IPS-NIHi11 (cell line): ENCODE results near the gene MEX3A.
A peak's percentile ranks its signal among the peaks of the same experiment; 100 is the strongest.
"Not testable (repeated sequence)": the region's sequence is repeated elsewhere in the genome, so short reads cannot be mapped to it uniquely, and the experiment has no call there.

Source experiments
- DNase-seq: peaks from one replicate; pipeline ENCODE4 v3.0.0; 2012; ENCODE audit warnings: mixed read lengths, low spot score

The MEX3A gene

DNA sequence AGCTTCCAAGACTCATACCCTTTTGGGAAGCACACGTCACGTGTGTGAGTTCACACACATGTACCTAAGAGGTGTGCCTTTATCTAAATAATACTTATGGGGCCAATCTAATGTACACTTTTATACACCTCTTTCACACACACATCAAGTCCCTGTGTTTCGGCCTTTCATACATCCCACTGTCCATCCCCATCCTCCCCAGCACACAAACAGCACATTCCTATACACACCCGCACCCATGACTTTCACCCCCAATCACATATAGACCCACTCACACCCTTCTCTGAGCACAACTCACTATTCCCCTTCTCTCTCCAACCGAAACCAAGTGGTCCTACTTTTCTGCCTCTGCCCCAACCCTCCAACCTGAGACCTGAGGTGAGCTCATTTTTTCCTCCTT, 3.5 kb downstream of the MEX3A start:
- DNase-seq, result no peak

DNA sequence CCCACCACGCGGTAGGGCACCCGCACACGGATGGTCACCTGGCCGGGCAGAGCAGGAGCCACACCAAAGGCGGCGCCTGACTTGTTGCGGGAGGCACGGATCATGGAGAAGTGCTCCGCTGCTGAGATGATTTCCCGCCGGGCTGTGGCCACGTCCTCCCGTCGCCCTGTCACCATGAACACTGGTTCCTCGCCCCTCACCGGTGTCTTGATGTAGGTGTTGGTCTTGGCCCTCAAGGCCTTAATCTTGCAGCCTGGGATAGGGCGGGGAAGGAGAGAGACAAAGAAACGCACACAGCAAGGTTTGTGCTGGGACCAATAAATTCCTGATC, 4.9 kb downstream of the MEX3A start:
- DNase-seq, result no peak

DNA sequence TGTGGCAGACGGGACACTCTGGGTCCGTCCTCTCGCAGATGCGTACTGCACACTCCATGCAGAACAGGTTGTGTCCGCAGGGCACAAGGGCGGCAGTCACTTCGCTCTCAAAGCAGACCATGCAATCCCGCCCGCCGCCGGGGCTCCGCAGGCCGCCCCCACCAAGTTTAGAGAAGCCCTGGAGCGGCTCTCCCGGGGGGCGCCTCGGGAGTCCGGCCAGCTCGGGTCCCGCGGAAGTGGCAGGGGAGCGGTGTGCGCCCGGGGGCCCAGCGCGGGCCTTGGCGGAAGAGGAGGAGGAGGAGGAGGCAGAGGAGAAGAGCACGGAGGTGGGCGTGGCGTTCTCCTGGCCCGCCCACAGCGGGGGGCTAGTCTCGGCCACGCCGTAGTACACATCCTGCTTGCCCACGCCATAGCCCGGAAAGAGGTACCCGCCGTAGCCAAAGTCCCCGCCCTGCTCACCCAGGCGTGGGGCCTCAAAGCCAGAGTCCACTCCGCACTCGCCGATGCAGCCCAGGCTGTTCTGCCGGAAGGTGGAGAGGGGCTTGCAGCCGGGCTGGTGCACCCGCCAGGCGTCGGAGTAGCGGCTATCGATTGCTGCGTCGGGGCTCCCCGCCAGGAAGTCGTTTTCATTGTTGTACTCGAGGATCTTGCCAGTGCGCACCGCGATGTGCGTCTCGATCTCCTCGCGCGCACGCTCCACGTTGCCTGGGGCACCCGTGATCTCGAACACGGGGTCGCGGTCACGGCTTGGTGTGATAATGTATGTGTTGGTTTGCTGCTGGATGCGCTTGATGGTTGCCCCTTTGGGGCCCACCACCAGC, 5.4 kb downstream of the MEX3A start:
- peak; percentile 41 for DNase-seq

DNA sequence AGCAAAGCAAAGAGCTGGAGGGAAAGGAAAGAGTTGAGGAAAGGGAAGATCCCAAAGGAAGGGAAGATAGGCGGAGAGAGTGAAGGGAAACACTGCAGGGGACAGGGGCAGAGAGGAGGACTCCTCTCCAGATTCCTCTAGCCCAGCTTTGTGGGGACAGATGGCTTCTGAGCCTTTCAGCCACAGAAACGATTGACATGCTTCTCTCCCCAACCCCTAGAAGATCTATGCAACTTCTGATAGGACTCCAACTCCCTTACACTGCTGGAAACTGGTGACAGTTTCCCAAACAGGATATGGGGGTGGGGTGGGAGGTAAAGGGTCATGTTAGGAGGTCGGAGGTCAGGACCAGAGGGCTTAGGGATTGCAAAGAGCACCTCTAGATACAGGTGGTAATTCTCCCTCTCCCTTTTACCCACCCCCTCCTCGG, 6.5 kb downstream of the MEX3A start:
- DNase-seq, result no peak

GRCh38 chr1:156075162-156075561, 7.1 kb downstream of the MEX3A start:
- DNase-seq, result no peak

GRCh38 chr1:156074661-156075060, 7.6 kb downstream of the MEX3A start:
- no peak for DNase-seq

- DNase-seq, result peak; percentile 89
Measured at GRCh38 chr1:156073740-156074139, 8.5 kb downstream of the MEX3A start.

GRCh38 chr1:156073110-156073687, 9.1 kb downstream of the MEX3A start:
- no peak for DNase-seq

GRCh38 chr1:156072251-156072650, 10.0 kb downstream of the MEX3A start:
- no peak for DNase-seq

DNA sequence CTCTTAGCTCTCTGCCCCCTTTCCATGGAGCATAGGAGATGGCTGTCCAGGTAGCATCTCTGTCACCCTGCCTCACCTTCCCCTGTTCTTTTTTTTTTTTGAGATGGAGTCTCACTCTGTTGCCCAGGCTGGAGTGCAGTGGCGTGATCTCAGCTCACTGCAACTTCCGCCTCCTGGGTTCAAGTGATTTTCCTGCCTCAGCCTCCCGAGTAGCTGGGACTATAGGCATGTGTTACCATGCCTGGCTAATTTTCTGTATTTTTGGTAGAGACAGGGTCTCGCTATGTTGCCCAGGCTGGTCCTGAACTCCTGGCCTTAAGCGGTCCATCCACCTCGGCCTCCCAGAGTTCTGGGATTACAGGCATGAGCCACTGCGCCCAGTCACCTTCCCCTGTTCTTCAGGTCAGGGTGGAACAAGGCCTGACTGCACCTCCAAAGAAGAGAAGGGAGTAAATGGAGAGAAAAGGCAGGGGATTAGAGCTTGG, 10.9 kb downstream of the MEX3A start:
- DNase-seq, result not testable (repeated sequence)

DNA sequence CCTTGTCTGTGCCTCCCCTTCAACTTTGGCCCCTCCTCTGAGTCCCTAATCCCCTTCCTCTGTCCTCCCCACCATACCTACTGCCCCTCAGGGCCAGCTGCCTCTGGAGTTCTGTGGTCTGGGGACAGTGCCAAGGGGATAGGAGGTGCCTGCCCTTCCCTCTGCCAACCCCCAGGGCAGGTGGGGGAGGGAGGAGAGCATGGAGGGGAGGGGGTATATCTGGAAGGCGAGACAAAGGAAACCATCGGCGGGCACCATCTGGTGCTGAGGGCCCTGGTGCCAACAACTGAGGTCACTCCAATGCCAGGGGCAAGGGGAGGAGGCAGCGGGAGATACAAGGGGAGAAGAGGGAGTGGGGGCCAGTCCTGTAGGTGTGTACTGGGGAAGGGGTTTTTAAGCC, 11.7 kb downstream of the MEX3A start:
- DNase-seq, result no peak

DNA sequence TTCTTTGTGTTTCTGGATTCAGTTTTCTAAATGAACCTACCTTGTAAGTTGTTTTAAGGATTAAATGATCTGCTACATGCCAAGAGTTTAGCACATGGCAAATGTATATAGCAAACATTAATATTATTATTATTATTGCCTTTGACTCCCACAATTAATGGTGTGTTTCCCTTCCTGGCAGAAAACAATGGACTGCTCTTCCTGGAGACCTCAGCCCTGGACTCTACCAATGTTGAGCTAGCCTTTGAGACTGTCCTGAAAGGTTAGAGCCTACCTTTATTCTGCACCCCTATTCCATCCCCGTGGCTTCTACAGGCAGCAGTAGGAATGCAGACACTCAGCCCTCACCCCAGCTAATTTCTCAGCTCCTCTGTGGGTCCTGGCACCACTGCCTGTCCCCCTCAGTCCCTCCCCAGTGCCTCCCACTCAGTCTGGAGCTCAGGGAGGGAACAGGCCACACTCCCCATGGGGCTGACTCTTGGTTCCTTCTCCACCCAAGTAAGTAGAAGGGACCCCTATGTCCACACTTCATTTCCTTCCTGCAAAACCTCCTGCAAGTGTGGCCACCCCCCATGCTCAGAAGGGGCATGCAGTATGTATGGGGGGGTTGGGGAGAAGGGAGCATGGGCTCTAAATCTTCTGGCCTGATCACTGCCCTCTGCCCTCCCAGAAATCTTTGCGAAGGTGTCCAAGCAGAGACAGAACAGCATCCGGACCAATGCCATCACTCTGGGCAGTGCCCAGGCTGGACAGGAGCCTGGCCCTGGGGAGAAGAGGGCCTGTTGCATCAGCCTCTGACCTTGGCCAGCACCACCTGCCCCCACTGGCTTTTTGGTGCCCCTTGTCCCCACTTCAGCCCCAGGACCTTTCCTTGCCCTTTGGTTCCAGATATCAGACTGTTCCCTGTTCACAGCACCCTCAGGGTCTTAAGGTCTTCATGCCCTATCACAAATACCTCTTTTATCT, 12.5 kb downstream of the MEX3A start:
- no peak for DNase-seq

- DNase-seq, result no peak
Measured at GRCh38 chr1:156067262-156067661, 15.0 kb downstream of the MEX3A start.

GRCh38 chr1:156065871-156066270, 16.4 kb downstream of the MEX3A start:
- no peak for DNase-seq

DNA sequence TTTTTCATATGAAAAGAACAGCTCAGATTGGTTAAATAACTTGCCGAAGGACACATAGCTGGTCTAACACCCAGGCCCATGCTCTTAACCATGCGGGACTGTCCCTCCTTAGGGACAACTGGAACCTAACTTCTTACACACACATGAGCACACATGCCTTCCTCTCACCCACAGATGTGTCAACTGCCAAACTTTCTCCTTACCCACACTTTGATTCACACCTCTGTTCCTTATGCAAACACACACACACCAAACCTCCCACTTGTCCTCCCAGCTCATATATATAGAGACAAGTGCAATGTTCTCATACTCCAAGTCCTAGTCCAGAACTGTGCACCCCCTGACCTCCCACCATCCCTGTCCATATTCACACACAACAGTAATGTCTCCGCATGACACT, 17.1 kb downstream of the MEX3A start:
- DNase-seq, result no peak

DNA sequence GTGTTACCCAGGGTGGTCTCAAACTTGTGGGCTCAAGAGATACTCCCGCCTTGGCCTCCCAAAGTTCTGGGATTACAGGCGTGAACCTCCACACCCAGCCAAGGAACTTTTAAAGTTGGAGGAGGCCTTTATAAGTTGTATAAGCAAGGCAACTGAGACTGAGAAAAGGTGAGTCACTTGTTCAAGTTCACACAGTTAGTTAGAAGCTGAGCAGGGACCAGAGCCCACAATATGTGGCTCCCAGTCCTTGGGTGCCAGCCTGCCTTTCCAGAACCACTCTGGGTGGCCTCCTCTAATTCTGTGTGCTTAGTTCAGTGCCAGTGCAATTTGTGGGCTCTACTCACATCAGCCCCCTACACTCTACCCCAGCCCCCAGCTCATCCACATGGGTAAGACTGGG, 17.6 kb downstream of the MEX3A start:
- no peak for DNase-seq

GRCh38 chr1:156063997-156064285, 18.3 kb downstream of the MEX3A start:
- no peak for DNase-seq

- no peak for DNase-seq
Measured at GRCh38 chr1:156062189-156062588, 20.1 kb downstream of the MEX3A start.

DNA sequence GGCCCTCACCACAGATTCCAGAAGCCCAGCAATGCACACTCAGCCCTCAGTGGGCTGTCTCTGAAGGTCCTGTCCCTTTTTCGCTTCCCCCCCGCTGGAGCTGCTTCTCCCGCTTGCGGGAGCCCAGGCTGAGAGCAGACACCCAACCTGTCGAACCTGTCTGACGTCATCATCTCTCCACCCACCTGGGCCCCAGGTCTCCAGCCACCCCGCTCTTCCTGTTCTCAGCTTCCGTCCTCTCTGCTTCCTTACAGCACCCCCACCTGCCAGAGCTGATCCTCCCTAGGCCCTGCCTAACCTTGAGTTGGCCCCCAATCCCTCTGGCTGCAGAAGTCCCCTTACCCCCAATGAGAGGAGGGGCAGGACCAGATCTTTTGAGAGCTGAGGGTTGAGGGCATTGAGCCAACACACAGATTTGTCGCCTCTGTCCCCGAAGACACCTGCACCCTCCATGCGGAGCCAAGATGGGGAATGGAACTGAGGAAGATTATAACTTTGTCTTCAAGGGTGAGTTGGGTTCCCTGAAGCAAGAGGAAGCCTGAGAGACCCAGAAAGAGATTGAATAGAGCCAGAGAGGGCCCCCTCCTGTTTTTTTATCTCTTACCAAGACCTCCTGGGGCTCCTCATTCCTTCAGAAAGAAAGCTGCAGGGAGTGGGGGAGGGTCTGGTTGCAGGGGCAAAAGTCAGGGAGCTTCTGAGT, 21.2 kb downstream of the MEX3A start, which contains the start of gene RAB25:
TSS of gene RAB25 (plus strand) at position 224 of the 700 bp plus-strand sequence. CDS start at position 465, 241 bp downstream.
- DNase-seq, result peak; percentile 93

- DNase-seq, result no peak
Measured at GRCh38 chr1:156056326-156056849, 25.9 kb downstream of the MEX3A start.

- no peak for DNase-seq
Measured at GRCh38 chr1:156055281-156056048, 26.8 kb downstream of the MEX3A start.
